ENCODE results near the gene SVOPL. TPM values are rescaled to one million over a fixed set of nuclear protein-coding genes. Genes with fewer than 3 reads are reported as not detected.

The SVOPL gene
- total RNA-seq, 1 donor from 2014 or later = 1.1 TPM

DNA sequence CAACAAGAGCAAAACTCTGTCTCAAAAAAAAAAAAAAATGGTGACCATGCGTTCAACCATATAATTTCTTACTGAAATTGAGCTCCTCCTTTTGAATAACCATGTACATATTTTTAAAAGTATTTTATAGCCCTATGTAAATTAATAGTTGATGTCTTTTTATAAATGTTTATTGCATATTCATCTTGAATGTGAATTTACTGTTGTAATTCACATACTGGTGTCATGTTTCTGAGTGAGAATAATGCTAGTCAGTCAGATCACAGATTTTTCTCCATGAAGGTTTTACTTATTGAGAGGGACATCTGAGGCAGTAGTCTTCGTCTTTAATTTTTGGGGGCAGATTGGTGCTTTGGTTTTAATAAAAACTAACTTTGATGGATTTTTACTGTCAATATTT, 112.2 kb downstream of the SVOPL start:
- Mint-ChIP-seq H3K4me3 (no peak overlapping the region), H3K36me3 (peaks cover 49% of the 10 kb centered on the region), H3K27me3 (ENCODE audit: low read depth) (no peaks in the 10 kb centered on the region), H3K9me3 (peaks cover 6% of the 10 kb centered on the region), H3K4me1 (peaks cover 1% of the 10 kb centered on the region), H3K27ac (peak overlapping the region; percentile 8)
- no peak for DNase-seq (ENCODE audit: low spot score in 2 of 2, unreplicated experiment in 2 of 2)
- TF ChIP-seq, protein P1, sequence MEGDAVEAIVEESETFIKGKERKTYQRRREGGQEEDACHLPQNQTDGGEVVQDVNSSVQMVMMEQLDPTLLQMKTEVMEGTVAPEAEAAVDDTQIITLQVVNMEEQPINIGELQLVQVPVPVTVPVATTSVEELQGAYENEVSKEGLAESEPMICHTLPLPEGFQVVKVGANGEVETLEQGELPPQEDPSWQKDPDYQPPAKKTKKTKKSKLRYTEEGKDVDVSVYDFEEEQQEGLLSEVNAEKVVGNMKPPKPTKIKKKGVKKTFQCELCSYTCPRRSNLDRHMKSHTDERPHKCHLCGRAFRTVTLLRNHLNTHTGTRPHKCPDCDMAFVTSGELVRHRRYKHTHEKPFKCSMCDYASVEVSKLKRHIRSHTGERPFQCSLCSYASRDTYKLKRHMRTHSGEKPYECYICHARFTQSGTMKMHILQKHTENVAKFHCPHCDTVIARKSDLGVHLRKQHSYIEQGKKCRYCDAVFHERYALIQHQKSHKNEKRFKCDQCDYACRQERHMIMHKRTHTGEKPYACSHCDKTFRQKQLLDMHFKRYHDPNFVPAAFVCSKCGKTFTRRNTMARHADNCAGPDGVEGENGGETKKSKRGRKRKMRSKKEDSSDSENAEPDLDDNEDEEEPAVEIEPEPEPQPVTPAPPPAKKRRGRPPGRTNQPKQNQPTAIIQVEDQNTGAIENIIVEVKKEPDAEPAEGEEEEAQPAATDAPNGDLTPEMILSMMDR (IDR thresholded peaks at IDR 0.05; ENCODE audit: unreplicated experiment) = no peak

DNA sequence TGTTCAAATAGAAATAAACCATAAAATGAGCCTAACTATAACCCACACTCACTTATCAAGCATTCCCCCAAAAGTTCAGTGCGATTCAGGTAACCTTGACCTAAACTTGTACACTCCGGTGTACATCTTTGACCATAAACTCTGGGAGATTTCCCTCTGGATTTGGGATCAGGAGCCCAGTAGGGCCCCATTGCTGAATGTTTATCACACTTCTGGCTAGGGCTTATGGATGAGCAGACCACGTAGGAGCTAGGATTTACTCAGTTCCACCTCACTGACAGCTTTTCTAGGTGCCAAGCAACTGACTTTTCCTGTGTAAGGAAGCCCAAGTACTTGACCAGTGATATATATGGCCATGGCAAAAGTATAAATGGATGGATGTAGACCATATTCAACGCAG, 113.7 kb downstream of the SVOPL start:
- H3K9me3 Mint-ChIP-seq = peaks cover 6% of the 10 kb centered on the region
- TF ChIP-seq, protein P1 (IDR thresholded peaks at IDR 0.05; ENCODE audit: unreplicated experiment) = no peak
- H3K36me3 Mint-ChIP-seq = peaks cover 59% of the 10 kb centered on the region
- no peak overlapping the region for H3K4me3 Mint-ChIP-seq
- H3K27ac Mint-ChIP-seq = no peak overlapping the region
- no peaks in the 10 kb centered on the region for H3K27me3 Mint-ChIP-seq (ENCODE audit: low read depth)
- DNase-seq (ENCODE audit: low spot score in 2 of 2, unreplicated experiment in 2 of 2) = no peak
- H3K4me1 Mint-ChIP-seq = peaks cover 1% of the 10 kb centered on the region

DNA sequence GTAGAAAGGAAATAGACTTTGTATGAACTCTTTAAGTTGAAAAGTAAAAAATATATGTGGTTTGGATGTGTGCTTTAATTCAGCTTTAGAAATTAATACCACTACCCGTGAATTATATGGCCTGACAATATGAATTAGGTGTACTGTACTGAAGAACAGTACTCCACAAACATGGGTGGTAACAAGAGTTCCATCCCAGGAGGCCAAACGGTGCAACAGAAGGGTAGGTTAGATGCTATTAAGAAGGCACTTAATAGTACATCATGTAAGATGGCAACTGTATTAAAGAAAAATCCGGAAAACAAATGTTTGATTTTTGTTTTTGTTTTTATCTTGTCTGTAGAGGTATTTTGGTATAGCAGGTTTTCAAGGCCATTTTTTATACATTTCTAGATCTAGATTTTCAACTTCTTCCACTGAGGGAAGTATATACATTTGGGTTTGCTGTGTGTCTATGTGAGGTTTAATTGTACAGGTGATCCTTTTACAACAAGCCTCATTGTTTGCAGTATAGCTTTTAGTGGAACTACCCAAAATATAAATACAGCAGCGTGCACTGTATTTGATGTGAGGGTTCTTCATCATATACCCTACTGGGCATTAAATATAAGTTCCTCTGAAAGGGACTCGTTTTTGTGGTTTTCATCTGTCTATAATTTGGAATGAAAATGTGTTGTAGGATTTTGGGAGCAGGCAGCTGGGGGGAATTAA, 115.7 kb downstream of the SVOPL start:
- Mint-ChIP-seq H3K9me3 (no peaks in the 10 kb centered on the region), H3K27ac (peak overlapping the region; percentile 62), H3K4me3 (no peak overlapping the region), H3K36me3 (peaks cover 65% of the 10 kb centered on the region), H3K27me3 (ENCODE audit: low read depth) (no peaks in the 10 kb centered on the region), H3K4me1 (peaks cover 1% of the 10 kb centered on the region)
- TF ChIP-seq, protein P1 (IDR thresholded peaks at IDR 0.05; ENCODE audit: unreplicated experiment) = no peak
- DNase-seq (ENCODE audit: low spot score in 2 of 2, unreplicated experiment in 2 of 2) = no peak

DNA sequence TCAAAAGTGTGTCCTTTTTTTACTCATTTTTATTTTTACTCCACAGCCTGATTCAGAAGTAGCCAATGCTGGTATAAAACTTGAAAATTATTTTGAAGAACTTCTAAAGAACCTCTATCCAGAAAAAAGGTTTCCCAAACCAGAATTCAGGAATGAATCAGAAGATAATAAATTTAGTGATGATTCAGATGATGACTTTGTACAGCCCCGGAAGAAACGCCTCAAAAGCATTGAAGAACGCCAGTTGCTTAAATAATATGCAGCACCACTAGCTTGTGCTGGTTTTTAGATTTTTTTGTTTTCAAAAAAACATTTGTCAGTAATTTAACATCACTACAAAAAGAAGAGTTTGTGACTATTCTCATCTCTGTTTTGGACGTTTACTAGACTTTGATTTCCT, 116.5 kb downstream of the SVOPL start:
- H3K27me3 Mint-ChIP-seq (ENCODE audit: low read depth) = no peaks in the 10 kb centered on the region
- TF ChIP-seq, protein P1 (IDR thresholded peaks at IDR 0.05; ENCODE audit: unreplicated experiment) = no peak
- no peak for DNase-seq (ENCODE audit: low spot score in 2 of 2, unreplicated experiment in 2 of 2)
- peak overlapping the region; percentile 62 for H3K27ac Mint-ChIP-seq
- no peak overlapping the region for H3K4me3 Mint-ChIP-seq
- no peaks in the 10 kb centered on the region for H3K9me3 Mint-ChIP-seq
- peaks cover 1% of the 10 kb centered on the region for H3K4me1 Mint-ChIP-seq
- H3K36me3 Mint-ChIP-seq = peaks cover 72% of the 10 kb centered on the region

DNA sequence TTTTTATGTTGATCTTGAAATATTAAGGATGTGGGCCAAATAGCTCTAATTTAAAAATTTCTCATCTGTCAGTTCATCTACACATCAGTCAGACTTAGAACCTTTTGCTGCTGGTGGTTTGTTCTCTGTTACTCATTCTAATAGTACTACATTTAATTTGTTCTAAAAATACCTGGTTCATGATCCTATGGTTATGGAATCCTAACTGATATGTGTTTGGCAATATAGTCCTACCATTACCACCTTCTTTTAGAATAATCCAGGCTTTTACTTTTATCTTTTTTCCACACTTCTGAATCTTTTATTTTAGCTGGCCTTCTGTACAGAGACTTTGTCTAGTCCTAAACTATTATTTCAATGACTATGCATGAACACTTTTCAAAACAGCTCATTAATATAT, 116.9 kb downstream of the SVOPL start:
- Mint-ChIP-seq H3K27me3 (ENCODE audit: low read depth) (no peaks in the 10 kb centered on the region), H3K27ac (peak overlapping the region; percentile 34), H3K9me3 (no peaks in the 10 kb centered on the region), H3K36me3 (peaks cover 77% of the 10 kb centered on the region), H3K4me1 (peaks cover 1% of the 10 kb centered on the region), H3K4me3 (no peak overlapping the region)
- no peak for DNase-seq (ENCODE audit: low spot score in 2 of 2, unreplicated experiment in 2 of 2)
- TF ChIP-seq, protein P1 (IDR thresholded peaks at IDR 0.05; ENCODE audit: unreplicated experiment) = no peak
